Activated CD8-positive, alpha-beta T cell treated with anti-CD3 and anti-CD28 coated beads for 36 hours (primary cell): ENCODE results near the gene DNAAF1. TPM values are rescaled to one million over a fixed set of nuclear protein-coding genes. Genes with fewer than 3 reads are reported as not detected.

Source experiments
- ATAC-seq: fragments of 200-7000 bp; cut with Tn5 transposase; one replicate; pipeline ENCODE4 v1.10.0; 2021; ENCODE audit warnings: mild to moderate bottlenecking, moderate library complexity
- CTCF ChIA-PET: fragments of 350-600 bp; sonication (Branson Sonifier 250); formaldehyde crosslinking; loops from one replicate; lab custom pipeline; 2021; ENCODE audit warnings: antibody characterized with exemption; lab: Charles Lee
- POLR2A ChIA-PET: fragments of 350-600 bp; sonication (Branson Sonifier 250); formaldehyde crosslinking; loops from one replicate; lab custom pipeline; 2021; ENCODE audit warnings: antibody characterized with exemption; lab: Charles Lee
- DNase-seq: peaks from one replicate; pipeline ENCODE4 v3.0.0-alpha.2; 2020
- H3K27ac Mint-ChIP-seq: one replicate; pipeline ENCODE4 v1.8.0; 2021; ENCODE audit warnings: mild to moderate bottlenecking, mixed read lengths
- H3K27me3 Mint-ChIP-seq: one replicate; pipeline ENCODE4 v1.8.0; 2021; ENCODE audit warnings: mixed read lengths
- H3K36me3 Mint-ChIP-seq: one replicate; pipeline ENCODE4 v1.8.0; 2021; ENCODE audit warnings: low read depth, mixed read lengths
- H3K4me1 Mint-ChIP-seq: one replicate; pipeline ENCODE4 v1.8.0; 2021; ENCODE audit warnings: low read depth, mixed read lengths
- H3K4me3 Mint-ChIP-seq: one replicate; pipeline ENCODE4 v1.8.0; 2021; ENCODE audit warnings: mild to moderate bottlenecking, moderate library complexity, mixed read lengths
- H3K9me3 Mint-ChIP-seq: one replicate; pipeline ENCODE4 v1.8.0; 2021; ENCODE audit warnings: mixed read lengths
- intact Hi-C: fragments of 100-400 bp; cut with micrococcal nuclease; formaldehyde crosslinking; loops from one replicate; pipeline ENCODE4 v1.10.0; 2022
- total RNA-seq, 2 experiments: library from RNA; stranded (reverse); gene quantifications; one replicate each; pipeline ENCODE4 v1.2.3, GENCODE V29; 2021
- TF ChIP-seq, protein P1 (sequence below): fragments of 200-600 bp; IDR thresholded peaks from one replicate; pipeline ENCODE4 v1.8.0; 2022; ENCODE audit warnings: antibody characterized with exemption, mild to moderate bottlenecking

DNAAF1 gene
- total RNA-seq, 2 experiments from 2014 or later: not detected

DNA sequence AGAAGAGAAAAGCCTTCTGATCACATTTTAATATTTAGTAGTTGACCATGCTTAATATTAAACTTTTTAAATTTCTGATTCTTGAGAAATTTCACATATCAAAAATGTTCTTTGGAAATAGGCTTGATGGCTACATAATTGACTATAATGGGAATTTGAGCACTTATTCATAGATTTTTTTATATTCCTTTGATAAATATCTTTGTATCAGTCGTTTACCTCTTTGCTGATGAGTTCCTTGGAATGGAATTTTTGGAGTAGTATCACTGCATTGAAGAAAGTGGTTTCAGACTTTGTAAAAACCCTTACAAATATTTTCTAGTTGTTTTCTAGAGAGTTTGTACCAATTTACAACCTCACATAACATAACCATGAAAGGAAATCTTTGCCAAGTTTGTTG lies 14.7 kb downstream of the DNAAF1 start:
- ATAC-seq (no peak), DNase-seq (no peak)
- POLR2A ChIA-PET: no interaction called here
- CTCF ChIA-PET: interaction anchor here (0.7 kb wide), 1 partner anchor 51 kb away, joined by 3 read pairs; no protein-coding TSS in a partner anchor
- Mint-ChIP-seq H3K36me3 (no peaks in the 10 kb centered on the region), H3K4me1 (no peaks in the 10 kb centered on the region), H3K27ac (no peak overlapping the region), H3K27me3 (peaks cover 18% of the 10 kb centered on the region), H3K4me3 (no peak overlapping the region), H3K9me3 (no peaks in the 10 kb centered on the region)
- TF ChIP-seq, protein P1, sequence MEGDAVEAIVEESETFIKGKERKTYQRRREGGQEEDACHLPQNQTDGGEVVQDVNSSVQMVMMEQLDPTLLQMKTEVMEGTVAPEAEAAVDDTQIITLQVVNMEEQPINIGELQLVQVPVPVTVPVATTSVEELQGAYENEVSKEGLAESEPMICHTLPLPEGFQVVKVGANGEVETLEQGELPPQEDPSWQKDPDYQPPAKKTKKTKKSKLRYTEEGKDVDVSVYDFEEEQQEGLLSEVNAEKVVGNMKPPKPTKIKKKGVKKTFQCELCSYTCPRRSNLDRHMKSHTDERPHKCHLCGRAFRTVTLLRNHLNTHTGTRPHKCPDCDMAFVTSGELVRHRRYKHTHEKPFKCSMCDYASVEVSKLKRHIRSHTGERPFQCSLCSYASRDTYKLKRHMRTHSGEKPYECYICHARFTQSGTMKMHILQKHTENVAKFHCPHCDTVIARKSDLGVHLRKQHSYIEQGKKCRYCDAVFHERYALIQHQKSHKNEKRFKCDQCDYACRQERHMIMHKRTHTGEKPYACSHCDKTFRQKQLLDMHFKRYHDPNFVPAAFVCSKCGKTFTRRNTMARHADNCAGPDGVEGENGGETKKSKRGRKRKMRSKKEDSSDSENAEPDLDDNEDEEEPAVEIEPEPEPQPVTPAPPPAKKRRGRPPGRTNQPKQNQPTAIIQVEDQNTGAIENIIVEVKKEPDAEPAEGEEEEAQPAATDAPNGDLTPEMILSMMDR: no peak
- intact Hi-C loops: no loop called here

DNA sequence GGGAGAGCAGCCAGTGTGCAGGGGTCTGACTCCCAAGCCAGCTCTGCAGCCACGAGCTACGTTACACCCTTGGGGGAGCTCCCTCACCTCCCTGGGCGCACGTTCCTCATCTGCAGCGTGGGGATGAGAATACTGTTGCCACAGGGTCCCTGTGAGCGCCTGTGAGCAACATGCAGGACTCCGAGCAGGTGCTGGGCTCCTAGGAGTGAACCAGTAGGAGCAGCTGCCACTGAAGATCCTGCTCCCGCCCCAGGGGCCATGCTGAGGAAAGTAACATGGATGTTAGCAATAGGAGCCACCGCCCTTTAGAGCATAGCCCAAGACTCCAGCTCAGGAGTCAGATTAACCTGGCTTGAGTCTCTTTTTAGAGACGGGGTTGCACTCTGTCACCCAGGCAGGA lies 15.9 kb downstream of the DNAAF1 start:
- H3K27me3 Mint-ChIP-seq: peaks cover 22% of the 10 kb centered on the region
- ATAC-seq: no peak
- no peak for DNase-seq
- intact Hi-C loops: no loop called here
- no peaks in the 10 kb centered on the region for H3K4me1 Mint-ChIP-seq
- H3K36me3 Mint-ChIP-seq: no peaks in the 10 kb centered on the region
- H3K27ac Mint-ChIP-seq: no peak overlapping the region
- TF ChIP-seq, protein P1: no peak
- POLR2A ChIA-PET: no interaction called here
- H3K4me3 Mint-ChIP-seq: no peak overlapping the region
- H3K9me3 Mint-ChIP-seq: no peaks in the 10 kb centered on the region
- CTCF ChIA-PET: interaction anchor here (0.8 kb wide), 1 partner anchor 15 kb away, joined by 3 read pairs; no protein-coding TSS in a partner anchor

DNA sequence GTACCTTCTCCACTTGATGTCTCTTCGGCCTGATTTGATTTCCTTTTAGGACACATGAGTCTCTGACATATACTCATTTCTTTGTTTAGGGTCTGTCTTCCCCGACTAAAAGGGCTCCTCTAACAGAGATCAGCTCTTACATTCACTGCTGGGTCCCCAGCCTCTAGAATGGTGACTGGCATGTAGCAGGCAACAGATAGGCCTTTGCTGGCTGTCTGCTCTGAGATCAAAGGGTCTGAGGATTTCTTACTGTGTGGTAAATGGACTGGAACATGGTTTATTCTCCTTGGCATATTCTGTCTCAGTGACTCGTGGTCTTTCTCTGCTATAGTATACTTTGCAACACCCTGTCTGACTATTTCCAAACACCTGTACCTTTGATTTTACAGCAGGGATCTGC lies 16.7 kb downstream of the DNAAF1 start:
- Mint-ChIP-seq H3K27me3 (peaks cover 19% of the 10 kb centered on the region), H3K9me3 (no peaks in the 10 kb centered on the region), H3K27ac (no peak overlapping the region), H3K36me3 (no peaks in the 10 kb centered on the region), H3K4me1 (no peaks in the 10 kb centered on the region), H3K4me3 (no peak overlapping the region)
- intact Hi-C loops: no loop called here
- CTCF ChIA-PET: interaction anchor here (0.8 kb wide), 1 partner anchor 14 kb away, joined by 3 read pairs; no protein-coding TSS in a partner anchor
- DNase-seq: no peak
- TF ChIP-seq, protein P1: no peak
- POLR2A ChIA-PET: no interaction called here
- no peak for ATAC-seq

DNA sequence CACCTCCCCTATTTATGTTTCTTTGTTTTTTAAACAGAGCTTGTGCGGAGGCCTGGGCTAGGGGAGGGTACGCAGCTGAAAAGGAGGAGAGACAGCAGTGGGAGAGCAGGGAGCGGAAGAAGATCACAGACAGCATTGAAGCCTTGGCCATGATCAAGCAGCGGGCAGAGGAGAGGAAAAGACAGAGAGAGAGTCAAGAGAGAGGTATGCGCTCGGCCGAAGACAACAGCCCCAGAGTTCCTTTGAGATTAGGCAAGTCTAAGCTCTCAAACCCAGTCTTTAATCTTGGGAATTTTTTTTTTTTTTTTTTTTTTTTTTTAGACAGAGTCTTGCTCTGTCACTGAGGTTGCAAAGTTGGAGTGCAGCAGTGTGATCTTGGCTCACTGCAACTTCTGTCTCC lies 20.6 kb downstream of the DNAAF1 start:
- H3K4me3 Mint-ChIP-seq: no peak overlapping the region
- no peak for ATAC-seq

More for the DNA sequence above, 20.6 kb downstream of the DNAAF1 start:
- Mint-ChIP-seq H3K27ac (no peak overlapping the region), H3K36me3 (no peaks in the 10 kb centered on the region), H3K9me3 (no peaks in the 10 kb centered on the region), H3K4me1 (no peaks in the 10 kb centered on the region), H3K27me3 (peaks cover 10% of the 10 kb centered on the region)
- DNase-seq: no peak
- intact Hi-C loops: no loop called here
- ChIA-PET POLR2A (interaction anchor here (0.9 kb wide), 1 partner anchor 10 kb away, joined by 4 read pairs; no protein-coding TSS in a partner anchor), CTCF (interaction anchor here (0.8 to 2.0 kb wide), 3 partner anchors 9 to 100 kb away, joined by 3 to 5 read pairs (median 3); no protein-coding TSS in a partner anchor)
- TF ChIP-seq, protein P1: no peak
